C4-2B (cell line): Measurements from ENCODE around the gene ATG2B.

Experiments used
- ZFX ChIP-seq: fragments of 450-650 bp; IDR thresholded peaks from 2 replicates; pipeline ENCODE4 v1.6.1; 2017
- TF ChIP-seq, protein P1 (sequence below): fragments of 450-650 bp; conservative IDR thresholded peaks from 2 replicates; pipeline ENCODE4 v1.5.1; 2017; ENCODE audit warnings: mild to moderate bottlenecking

DNA sequence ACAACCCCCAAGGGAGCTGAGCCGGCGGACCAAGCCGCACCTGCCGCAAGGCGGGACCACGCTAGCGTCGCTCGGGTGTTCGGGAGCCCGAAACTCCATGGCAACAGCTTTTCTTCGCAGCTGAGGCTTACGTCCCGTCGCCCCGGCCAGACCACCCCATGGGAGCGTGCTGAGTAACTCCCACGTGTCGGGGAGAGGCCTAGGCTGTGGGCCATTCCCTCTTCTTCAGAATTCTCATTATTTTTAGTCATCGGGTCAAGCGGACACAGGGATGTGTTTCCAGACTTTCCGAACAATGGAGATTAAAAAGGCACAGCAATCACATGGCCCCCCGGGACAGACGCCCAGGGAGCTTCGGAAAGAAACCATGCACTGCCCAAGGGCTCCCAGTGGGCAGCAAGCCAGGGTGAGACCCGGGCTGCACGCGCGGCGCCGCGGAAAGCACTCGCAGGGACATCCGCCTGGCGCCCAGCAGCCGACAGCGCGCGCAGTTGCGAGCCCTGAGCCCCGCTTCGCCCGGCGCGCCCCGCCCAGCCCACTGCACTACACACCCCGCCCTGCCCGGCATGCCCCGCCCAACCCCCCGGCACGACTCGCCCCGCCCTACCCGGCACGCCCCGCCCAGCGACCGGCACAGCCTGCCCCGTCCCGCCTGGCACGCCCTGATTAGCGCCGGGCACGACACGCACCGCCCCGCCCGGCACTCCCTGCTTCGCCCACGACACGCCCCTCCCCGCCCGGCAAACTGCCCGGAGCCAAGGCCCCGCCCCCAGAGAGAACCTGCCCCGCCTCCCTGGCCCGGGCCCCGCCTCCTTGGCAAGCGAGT, 28.4 kb upstream of the ATG2B start:
- TF ChIP-seq, protein P1, sequence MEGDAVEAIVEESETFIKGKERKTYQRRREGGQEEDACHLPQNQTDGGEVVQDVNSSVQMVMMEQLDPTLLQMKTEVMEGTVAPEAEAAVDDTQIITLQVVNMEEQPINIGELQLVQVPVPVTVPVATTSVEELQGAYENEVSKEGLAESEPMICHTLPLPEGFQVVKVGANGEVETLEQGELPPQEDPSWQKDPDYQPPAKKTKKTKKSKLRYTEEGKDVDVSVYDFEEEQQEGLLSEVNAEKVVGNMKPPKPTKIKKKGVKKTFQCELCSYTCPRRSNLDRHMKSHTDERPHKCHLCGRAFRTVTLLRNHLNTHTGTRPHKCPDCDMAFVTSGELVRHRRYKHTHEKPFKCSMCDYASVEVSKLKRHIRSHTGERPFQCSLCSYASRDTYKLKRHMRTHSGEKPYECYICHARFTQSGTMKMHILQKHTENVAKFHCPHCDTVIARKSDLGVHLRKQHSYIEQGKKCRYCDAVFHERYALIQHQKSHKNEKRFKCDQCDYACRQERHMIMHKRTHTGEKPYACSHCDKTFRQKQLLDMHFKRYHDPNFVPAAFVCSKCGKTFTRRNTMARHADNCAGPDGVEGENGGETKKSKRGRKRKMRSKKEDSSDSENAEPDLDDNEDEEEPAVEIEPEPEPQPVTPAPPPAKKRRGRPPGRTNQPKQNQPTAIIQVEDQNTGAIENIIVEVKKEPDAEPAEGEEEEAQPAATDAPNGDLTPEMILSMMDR: no peak
- TF ChIP-seq ZFX: no peak; the same call in 1 of the 2 replicates
